ENCODE measurements around the gene CEACAM8.
"Not testable (repeated sequence)": the region's sequence is repeated elsewhere in the genome, so short reads cannot be mapped to it uniquely, and the experiment has no call there.

CEACAM8 gene

GRCh38 chr19:42540071-42540553 is 54.6 kb downstream of the CEACAM8 start:
- no peak for DNase-seq

DNA sequence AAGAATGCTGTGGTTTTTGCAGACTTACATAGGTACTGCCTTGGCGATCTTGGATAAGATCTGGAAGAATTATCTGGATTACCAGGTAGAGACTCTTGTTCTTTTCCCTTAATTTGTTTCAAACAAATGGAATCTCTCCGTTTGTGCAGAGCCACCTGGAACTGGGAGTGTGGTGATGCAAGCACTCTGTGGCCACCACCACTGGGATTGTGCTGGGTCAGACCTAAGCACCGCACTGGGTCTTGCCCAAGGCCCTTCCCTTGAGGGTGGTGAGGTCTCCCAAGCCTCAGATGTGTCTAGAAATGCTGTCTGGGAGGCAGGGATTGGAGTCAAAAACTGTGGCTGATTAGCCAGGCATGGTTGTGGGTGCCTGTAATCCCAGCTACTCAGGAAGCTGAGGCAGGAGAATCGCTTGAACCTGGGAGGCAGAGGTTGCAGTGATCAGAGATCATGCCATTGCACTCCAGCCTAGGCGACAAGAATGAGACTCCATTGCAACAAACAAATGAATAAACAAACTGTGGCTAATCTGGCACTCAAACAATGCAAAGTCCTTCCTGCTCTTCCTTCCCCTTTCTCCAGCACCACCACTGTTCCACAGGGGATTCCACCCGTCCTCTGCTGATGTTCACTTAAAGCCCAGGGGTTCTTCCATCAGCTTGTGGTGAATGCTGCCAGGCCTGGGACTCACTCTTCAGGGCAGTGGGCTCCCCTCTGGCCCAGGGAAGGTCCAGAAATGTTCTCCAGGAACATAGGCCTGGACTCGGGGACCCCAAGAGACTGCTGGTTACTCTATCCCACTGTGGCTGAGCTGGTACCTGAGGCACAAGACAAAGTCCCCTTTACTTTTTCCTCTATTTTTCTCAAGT is 55.6 kb downstream of the CEACAM8 start:
- no peak for DNase-seq

GRCh38 chr19:42535276-42535675 is 59.4 kb downstream of the CEACAM8 start:
- not testable (repeated sequence) for DNase-seq

DNA sequence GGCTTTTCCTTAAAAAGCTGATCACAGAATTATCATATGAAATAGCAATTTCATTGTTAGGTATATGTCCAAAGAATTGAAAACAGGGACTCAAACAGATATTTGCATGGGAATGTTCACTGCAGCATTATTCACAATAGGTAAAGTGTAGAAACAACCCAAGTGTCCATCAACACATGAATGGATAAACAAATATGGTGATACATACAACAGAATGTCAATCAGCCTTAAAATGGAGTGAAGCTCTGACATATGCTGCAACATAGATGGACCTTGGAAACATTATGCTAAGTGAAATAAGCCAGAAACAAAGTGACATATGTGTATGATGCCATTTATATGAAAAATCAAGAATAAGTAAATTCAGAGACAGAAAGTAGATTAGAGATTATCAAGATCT is 60.3 kb downstream of the CEACAM8 start:
- DNase-seq = no peak

- DNase-seq = no peak
Measured at GRCh38 chr19:42532891-42533290, 61.8 kb downstream of the CEACAM8 start.

DNA sequence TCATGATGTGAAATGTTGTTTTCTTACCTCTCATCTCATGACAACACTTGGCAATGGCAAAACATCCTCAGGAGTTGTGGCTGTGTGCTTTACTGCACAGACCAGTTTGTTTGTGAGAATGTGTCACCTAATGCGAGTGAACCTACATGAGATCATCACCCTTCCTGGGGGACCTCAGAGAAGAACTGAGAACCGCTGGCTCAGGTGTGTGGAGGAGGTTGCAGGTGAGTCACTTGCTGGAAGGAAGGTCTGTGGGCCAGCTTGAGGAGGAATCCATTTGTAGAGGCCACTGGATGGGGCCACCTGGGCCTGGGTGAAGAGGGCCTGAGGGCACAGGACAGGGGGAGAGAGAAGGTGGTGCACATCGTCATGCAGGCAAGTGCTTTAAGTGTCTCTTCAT is 63.4 kb downstream of the CEACAM8 start:
- peak; percentile 24 for DNase-seq

Data from DMS53 (cell line).